MCF 10A (cell line): ENCODE results near the gene SAMD4A. TPM values are rescaled to one million over a fixed set of nuclear protein-coding genes. Genes with fewer than 3 reads are reported as not detected.

Experiments used
- BruUV-seq: library from RNA; stranded (reverse); fragments of 400-500 nt; replicated peaks from 2 replicates; lab custom pipeline; 2021; lab: Mats Ljungman, UMichigan
- CTCF ChIA-PET: fragments of 300-600 bp; sonication (Branson Sonifier 250); formaldehyde crosslinking; extraction: SDS; loops from one replicate; lab custom pipeline; 2021; ENCODE audit warnings: antibody characterized with exemption, inconsistent platforms; lab: Yijun Ruan, JAX
- POLR2A ChIA-PET: fragments of 300-600, 350-650 bp; sonication (Branson Sonifier 250); formaldehyde crosslinking; extraction: SDS; loops from one replicate; lab custom pipeline; 2020; ENCODE audit warnings: antibody characterized with exemption, inconsistent platforms; lab: Yijun Ruan, JAX
- DNase-seq: peaks from one replicate; pipeline ENCODE4 v3.0.0-alpha.2; 2018; ENCODE audit not compliant: unreplicated experiment
- H3K27ac Mint-ChIP-seq: one replicate; pipeline ENCODE4 v1.8.0; 2022; ENCODE audit warnings: mild to moderate bottlenecking, low read depth, mixed read lengths; ENCODE audit not compliant: unreplicated experiment
- H3K27me3 Mint-ChIP-seq: one replicate; pipeline ENCODE4 v1.8.0; 2022; ENCODE audit warnings: mixed read lengths; ENCODE audit not compliant: insufficient read depth, unreplicated experiment
- H3K36me3 Mint-ChIP-seq: one replicate; pipeline ENCODE4 v1.8.0; 2022; ENCODE audit warnings: mild to moderate bottlenecking, moderate library complexity, mixed read lengths; ENCODE audit not compliant: insufficient read depth, unreplicated experiment
- H3K4me1 Mint-ChIP-seq: one replicate; pipeline ENCODE4 v1.8.0; 2022; ENCODE audit warnings: mixed read lengths; ENCODE audit not compliant: insufficient read depth, unreplicated experiment
- H3K4me3 Mint-ChIP-seq: one replicate; pipeline ENCODE4 v1.8.0; 2022; ENCODE audit warnings: mild to moderate bottlenecking, moderate library complexity, mixed read lengths; ENCODE audit not compliant: unreplicated experiment
- H3K9me3 Mint-ChIP-seq: one replicate; pipeline ENCODE4 v1.8.0; 2022; ENCODE audit warnings: mixed read lengths; ENCODE audit not compliant: unreplicated experiment
- CTCF ChIP-seq: fragments of 200-600 bp; IDR thresholded peaks from one replicate; pipeline ENCODE4 v1.8.0; 2022; ENCODE audit warnings: antibody characterized with exemption, mild to moderate bottlenecking; ENCODE audit not compliant: unreplicated experiment
- intact Hi-C: fragments of 100-400 bp; cut with micrococcal nuclease; formaldehyde crosslinking; loops from 2 replicates; pipeline ENCODE4 v1.14.1; 2022
- total RNA-seq: library from RNA; stranded (reverse); gene quantifications from 2 replicates; pipeline ENCODE4 v1.2.3, GENCODE V29; 2022

Gene SAMD4A
- total RNA-seq, 1 experiment from 2014 or later: 63.5 TPM

- no peak for DNase-seq
- no peak for TF ChIP-seq CTCF
- H3K4me3 Mint-ChIP-seq: no peak overlapping the region
- no peak overlapping the region for H3K27ac Mint-ChIP-seq
- no peaks in the 10 kb centered on the region for H3K9me3 Mint-ChIP-seq
- H3K36me3 Mint-ChIP-seq: peaks cover 46% of the 10 kb centered on the region
- H3K27me3 Mint-ChIP-seq: no peaks in the 10 kb centered on the region
- intact Hi-C loops: no loop called here
- ChIA-PET POLR2A (interaction anchor here (1.0 kb wide), 1 partner anchor 198 kb away, joined by 3 read pairs; no protein-coding TSS in a partner anchor), CTCF (interaction anchor here (0.6 to 3.1 kb wide), 3 partner anchors 12 to 17 kb away, joined by 3 to 16 read pairs (median 4); no protein-coding TSS in a partner anchor)
- no peaks in the 10 kb centered on the region for H3K4me1 Mint-ChIP-seq
- BruUV-seq: no TSS peak
Measured at GRCh38 chr14:54761835-54762234, 194.9 kb downstream of the SAMD4A start.

GRCh38 chr14:54762296-54762695 is 195.4 kb downstream of the SAMD4A start:
- H3K27ac Mint-ChIP-seq: no peak overlapping the region
- no peak overlapping the region for H3K4me3 Mint-ChIP-seq
- ChIA-PET POLR2A (no interaction called here), CTCF (interaction anchor here (0.6 to 3.1 kb wide), 4 partner anchors 11 to 274 kb away, joined by 3 to 16 read pairs (median 4); no protein-coding TSS in a partner anchor)
- BruUV-seq: no TSS peak
- H3K27me3 Mint-ChIP-seq: no peaks in the 10 kb centered on the region
- H3K4me1 Mint-ChIP-seq: no peaks in the 10 kb centered on the region
- no peak for TF ChIP-seq CTCF
- H3K36me3 Mint-ChIP-seq: peaks cover 50% of the 10 kb centered on the region
- no peak for DNase-seq
- no peaks in the 10 kb centered on the region for H3K9me3 Mint-ChIP-seq
- intact Hi-C loops: no loop called here

- POLR2A ChIA-PET: interaction anchor here (0.7 kb wide), 1 partner anchor 239 kb away, joined by 4 read pairs; no protein-coding TSS in a partner anchor
- Mint-ChIP-seq H3K36me3 (peaks cover 49% of the 10 kb centered on the region), H3K27me3 (no peaks in the 10 kb centered on the region), H3K9me3 (no peaks in the 10 kb centered on the region), H3K27ac (no peak overlapping the region), H3K4me1 (no peaks in the 10 kb centered on the region), H3K4me3 (no peak overlapping the region)
- TF ChIP-seq CTCF: no peak
- intact Hi-C loops: no loop called here
- BruUV-seq: no TSS peak
- CTCF ChIA-PET: interaction anchor here (0.9 to 2.3 kb wide), 2 partner anchors 10 to 70 kb away, joined by 3 to 14 read pairs; no protein-coding TSS in a partner anchor
- no peak for DNase-seq
Measured at GRCh38 chr14:54763761-54764160, 196.8 kb downstream of the SAMD4A start.

GRCh38 chr14:54766276-54767138 is 199.6 kb downstream of the SAMD4A start:
- POLR2A ChIA-PET: interaction anchor here (1.4 kb wide), 1 partner anchor 83 kb away, joined by 3 read pairs; no protein-coding TSS in a partner anchor
- peaks cover 42% of the 10 kb centered on the region for H3K36me3 Mint-ChIP-seq
- H3K9me3 Mint-ChIP-seq: no peaks in the 10 kb centered on the region
- BruUV-seq: no TSS peak
- no peak for DNase-seq
- no peak overlapping the region for H3K4me3 Mint-ChIP-seq
- CTCF ChIA-PET: interaction anchor here (0.7 to 0.8 kb wide), 2 partner anchors 16 to 73 kb away, joined by 3 to 5 read pairs; no protein-coding TSS in a partner anchor
- TF ChIP-seq CTCF: no peak
- no peak overlapping the region for H3K27ac Mint-ChIP-seq
- intact Hi-C loops: no loop called here
- no peaks in the 10 kb centered on the region for H3K27me3 Mint-ChIP-seq
- no peaks in the 10 kb centered on the region for H3K4me1 Mint-ChIP-seq
